Left ventricle myocardium inferior (tissue), 1 donor: ENCODE results near the gene WDR54. TPM values are rescaled to one million over a fixed set of nuclear protein-coding genes. Genes with fewer than 3 reads are reported as not detected.
A peak's percentile ranks its signal among the peaks of the same experiment; 100 is the strongest.
"Not testable (repeated sequence)": the region's sequence is repeated elsewhere in the genome, so short reads cannot be mapped to it uniquely, and the experiment has no call there.

Experiments used
- DNase-seq: peaks from one replicate; pipeline ENCODE4 v3.0.0-alpha.2; 2020
- H3K27ac ChIP-seq: fragments of 200-600 bp; replicated peaks from 2 replicates; pipeline ENCODE4 v1.8.0; 2021
- H3K27me3 ChIP-seq: fragments of 200-600 bp; 2 replicates; pipeline ENCODE4 v1.8.0; 2021; ENCODE audit warnings: low read depth
- H3K36me3 ChIP-seq: fragments of 200-600 bp; 2 replicates; pipeline ENCODE4 v1.8.0; 2021
- H3K4me1 ChIP-seq: fragments of 200-600 bp; 2 replicates; pipeline ENCODE4 v1.8.0; 2021
- H3K4me3 ChIP-seq: fragments of 200-600 bp; 2 replicates; pipeline ENCODE4 v1.8.0; 2021; ENCODE audit warnings: mild to moderate bottlenecking, moderate library complexity
- H3K9me3 ChIP-seq: fragments of 200-600 bp; replicated peaks from 2 replicates; pipeline ENCODE4 v1.8.0; 2021
- CTCF ChIP-seq: fragments of 200-600 bp; IDR thresholded peaks from 2 replicates; pipeline ENCODE4 v1.8.0; 2021; ENCODE audit warnings: antibody characterized with exemption, mild to moderate bottlenecking, borderline replicate concordance
- intact Hi-C: fragments of 100-400 bp; cut with micrococcal nuclease; formaldehyde crosslinking; loops from one replicate; pipeline ENCODE4 v1.11.0; 2022
- total RNA-seq: library from RNA; stranded (reverse); fragmentation: NEBNext Ultra II Directional; extraction: Animal tissue kit (Norgen Biotek cat#: 25700); gene quantifications from one replicate; pipeline ENCODE4 v1.2.1, GENCODE V29; 2021
- donor health status: DM: no; HTN: yes; CAD: no; lungs with severe emphysema.

WDR54 gene
- total RNA-seq, 1 donor from 2014 or later: 2.9 TPM

DNA sequence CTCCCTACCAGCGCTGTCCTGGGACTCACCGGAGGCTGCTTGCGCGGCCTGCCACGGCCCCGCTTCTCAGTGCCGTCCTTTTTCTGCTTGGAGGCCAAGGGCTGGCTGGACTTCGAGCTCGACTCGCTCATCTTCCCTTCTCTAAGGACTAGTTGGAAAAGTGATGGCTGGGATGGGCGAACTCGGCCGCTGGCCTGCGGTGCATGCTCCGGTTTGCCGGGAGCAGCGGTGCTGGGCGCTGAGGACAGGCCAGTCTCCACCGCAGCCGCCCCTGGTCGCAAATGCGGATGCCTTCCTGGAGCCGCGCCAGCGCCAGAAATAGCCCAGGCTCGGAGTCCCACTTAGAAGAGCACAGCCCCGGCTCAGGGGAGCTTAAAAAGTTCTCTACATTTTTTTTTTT, 3.2 kb upstream of the WDR54 start:
- peaks cover 51% of the 10 kb centered on the region for H3K4me1 ChIP-seq

DNA sequence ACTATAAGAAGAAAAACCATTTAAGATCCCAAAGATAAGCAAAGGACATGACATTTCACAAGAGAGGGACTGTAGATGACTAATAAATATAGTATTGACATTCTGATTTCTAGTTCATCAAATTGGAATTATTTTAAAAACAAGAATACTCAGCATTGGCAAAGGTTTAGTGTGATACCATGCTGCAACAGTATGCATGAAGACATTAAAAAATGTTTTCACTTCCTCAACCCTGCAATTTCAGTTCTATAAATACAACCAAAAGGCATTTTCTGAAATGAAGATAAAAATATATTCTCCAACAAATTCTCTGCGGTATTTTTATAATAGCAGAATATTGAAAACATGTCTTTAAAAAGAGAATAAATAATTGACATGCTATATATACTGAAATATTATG, 2.2 kb upstream of the WDR54 start:
- intact Hi-C loops: no loop called here
- no peaks in the 10 kb centered on the region for H3K27me3 ChIP-seq

More for the DNA sequence above, 3.2 kb upstream of the WDR54 start:
- DNase-seq: peak; percentile 77
- Histone ChIP-seq H3K27me3 (no peaks in the 10 kb centered on the region), H3K36me3 (no peaks in the 10 kb centered on the region), H3K4me3 (peak overlapping the region; percentile 17), H3K9me3 (no peaks in the 10 kb centered on the region), H3K27ac (peak overlapping the region; percentile 51)
- intact Hi-C loops: no loop called here
- TF ChIP-seq CTCF: no peak

GRCh38 chr2:74420006-74420405, 1.5 kb upstream of the WDR54 start:
- Histone ChIP-seq H3K36me3 (peaks cover 1% of the 10 kb centered on the region), H3K27ac (no peak overlapping the region), H3K4me3 (no peak overlapping the region), H3K9me3 (no peaks in the 10 kb centered on the region), H3K4me1 (peaks cover 38% of the 10 kb centered on the region), H3K27me3 (no peaks in the 10 kb centered on the region)
- intact Hi-C loops: no loop called here
- no peak for TF ChIP-seq CTCF
- no peak for DNase-seq

More for the DNA sequence above, 2.2 kb upstream of the WDR54 start:
- no peak for TF ChIP-seq CTCF
- Histone ChIP-seq H3K27ac (no peak overlapping the region), H3K4me3 (no peak overlapping the region), H3K9me3 (no peaks in the 10 kb centered on the region), H3K36me3 (no peaks in the 10 kb centered on the region), H3K4me1 (peaks cover 44% of the 10 kb centered on the region)
- DNase-seq: no peak

GRCh38 chr2:74420443-74421103, 957 bp upstream of the WDR54 start:
- not testable (repeated sequence) for H3K27ac ChIP-seq

DNA sequence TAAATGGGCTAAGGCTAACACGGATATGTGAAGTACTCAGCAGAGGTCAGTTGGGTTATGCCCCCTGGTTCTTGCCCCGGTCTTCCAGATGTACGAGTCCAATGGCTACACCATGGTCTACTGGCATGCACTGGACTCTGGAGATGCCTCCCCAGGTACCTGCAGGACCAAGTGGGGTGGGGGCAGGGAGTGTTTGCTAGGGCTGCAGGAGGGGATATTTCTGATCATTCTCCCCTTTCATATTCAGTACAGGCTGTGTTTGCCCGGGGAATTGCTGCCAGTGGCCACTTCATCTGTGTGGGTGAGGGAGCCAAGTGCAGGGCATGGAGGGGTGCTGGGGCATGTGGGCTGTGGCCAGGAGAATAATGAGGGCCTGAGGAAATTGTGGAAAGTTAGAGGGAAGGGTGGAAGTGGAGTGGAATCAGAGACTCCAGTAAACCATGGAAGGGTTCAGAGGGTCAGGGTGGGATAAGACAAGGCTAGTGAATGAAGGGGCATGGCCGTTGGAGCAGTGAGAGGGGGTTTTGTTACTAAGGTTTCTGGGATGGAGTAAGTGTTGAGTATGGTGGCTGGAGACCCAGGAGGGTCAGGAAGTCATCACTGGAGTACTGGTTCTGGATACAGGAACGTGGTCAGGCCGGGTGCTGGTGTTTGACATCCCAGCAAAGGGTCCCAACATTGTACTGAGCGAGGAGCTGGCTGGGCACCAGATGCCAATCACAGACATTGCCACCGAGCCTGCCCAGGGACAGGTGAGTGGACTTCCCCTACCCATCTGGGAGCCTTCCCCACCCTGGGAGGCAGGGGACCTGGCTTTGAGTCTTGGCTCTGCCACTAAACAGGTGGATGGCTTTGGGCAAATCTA, 1.9 kb downstream of the WDR54 start:
- DNase-seq: no peak
- Histone ChIP-seq H3K27ac (no peak overlapping the region), H3K9me3 (no peaks in the 10 kb centered on the region), H3K27me3 (no peaks in the 10 kb centered on the region), H3K4me1 (peaks cover 23% of the 10 kb centered on the region), H3K4me3 (no peak overlapping the region), H3K36me3 (peaks cover 35% of the 10 kb centered on the region)
- no peak for TF ChIP-seq CTCF
- intact Hi-C loops: no loop called here

More at GRCh38 chr2:74420443-74421103, 957 bp upstream of the WDR54 start:
- DNase-seq, intact Hi-C loops, H3K27me3 ChIP-seq, H3K36me3 ChIP-seq, H3K9me3 ChIP-seq: not testable (repeated sequence)
- H3K4me1 ChIP-seq: peaks cover 32% of the 10 kb centered on the region
- H3K4me3 ChIP-seq: peak overlapping the region; percentile 69
